Keratinocyte (primary cell): ENCODE measurements around the gene MPZL1. TPM values are rescaled to one million over a fixed set of nuclear protein-coding genes. Genes with fewer than 3 reads are reported as not detected.

ENCODE experiments used
- DNase-seq: peaks from one replicate; pipeline ENCODE4 v3.0.0-alpha.2; 2011; ENCODE audit warnings: low read depth, missing footprints, low spot score
- FAIRE-seq: peaks from 2 replicates; lab custom pipeline; 2011; peaks lifted over from hg19 to GRCh38; lab: Jason Lieb, UNC
- H2AFZ ChIP-seq: 2 replicates; pipeline ENCODE4 v1.6.0; 2012; ENCODE audit warnings: low read length, control low read depth, inconsistent platforms; ENCODE audit not compliant: control insufficient read depth
- H3K27ac ChIP-seq: 2 replicates; pipeline ENCODE4 v1.5.1; 2011; ENCODE audit warnings: low read length; ENCODE audit not compliant: control insufficient read depth, insufficient read depth
- H3K27me3 ChIP-seq: 3 replicates; pipeline ENCODE4 v1.6.0; 2011; ENCODE audit warnings: low read length; ENCODE audit not compliant: control insufficient read depth, insufficient read depth; ENCODE audit errors: extremely low read depth
- H3K36me3 ChIP-seq, 2 experiments: 2 replicates in 1 of 2; 3 replicates in 1 of 2; pipeline ENCODE4 v1.5.1; 2011; ENCODE audit warnings: low read length in 2 of 2, mild to moderate bottlenecking in 1 of 2; ENCODE audit not compliant: control insufficient read depth in 2 of 2, insufficient read depth in 2 of 2; ENCODE audit errors: extremely low read depth in 1 of 2
- H3K4me1 ChIP-seq: 3 replicates; pipeline ENCODE4 v1.5.1; 2011; ENCODE audit warnings: low read length; ENCODE audit not compliant: control insufficient read depth, insufficient read depth; ENCODE audit errors: extremely low read depth
- H3K4me2 ChIP-seq: 3 replicates; pipeline ENCODE4 v1.6.0; 2011; ENCODE audit warnings: low read depth, low read length; ENCODE audit not compliant: control insufficient read depth, insufficient read depth; ENCODE audit errors: extremely low read depth
- H3K4me3 ChIP-seq, 3 experiments: fragments of 200-600 bp in 1 of 3; sonication (generic) in 1 of 3; 2 replicates in 2 of 3; 3 replicates in 1 of 3; pipeline ENCODE4 v1.5.1; 2011 to 2016; ENCODE audit warnings: low read length in 3 of 3, mild to moderate bottlenecking in 3 of 3, control low read depth in 2 of 3, inconsistent platforms in 1 of 3, low read depth in 1 of 3, mixed read lengths in 1 of 3, mixed run types in 1 of 3, moderate library complexity in 1 of 3; ENCODE audit not compliant: control insufficient read depth in 2 of 3, insufficient read depth in 2 of 3; ENCODE audit errors: extremely low read depth in 1 of 3
- H3K79me2 ChIP-seq: 2 replicates; pipeline ENCODE4 v1.6.0; 2012; ENCODE audit warnings: low read length; ENCODE audit not compliant: control insufficient read depth, insufficient read depth
- H3K9ac ChIP-seq: 3 replicates; pipeline ENCODE4 v1.6.0; 2011; ENCODE audit warnings: low read length; ENCODE audit not compliant: control insufficient read depth, insufficient read depth; ENCODE audit errors: extremely low read depth
- H3K9me1 ChIP-seq: 3 replicates; pipeline ENCODE4 v1.6.0; 2011; ENCODE audit warnings: low read length; ENCODE audit not compliant: control insufficient read depth, insufficient read depth; ENCODE audit errors: extremely low read depth
- H3K9me3 ChIP-seq: 2 replicates; pipeline ENCODE4 v1.5.1; 2012; ENCODE audit warnings: low read depth, low read length; ENCODE audit not compliant: control insufficient read depth
- H4K20me1 ChIP-seq: 3 replicates; pipeline ENCODE4 v1.6.0; 2011; ENCODE audit warnings: low read length; ENCODE audit not compliant: control insufficient read depth, insufficient read depth; ENCODE audit errors: extremely low read depth
- EZH2 ChIP-seq: IDR thresholded peaks from one replicate; pipeline ENCODE4 v1.6.1; 2012; ENCODE audit warnings: inconsistent platforms, mild to moderate bottlenecking, low read length, moderate library complexity
- dilution Hi-C: fragments of 300-500 bp; cut with MboI; formaldehyde crosslinking; loops from one replicate; pipeline ENCODE4 v1.7.0; 2020; ENCODE audit warnings: low sequenced_read_pairs; ENCODE audit not compliant: extremely low pct_ligation_motif_present
- polyA plus RNA-seq, 5 experiments: library from polyadenylated mRNA; depleted of rRNA in 3 of 5; stranded (reverse) in 3 of 5; stranded (forward) in 1 of 5; unstranded in 1 of 5; fragments of >200 nt; gene quantifications; 1 replicate in 1 of 5; 2 replicates in 3 of 5; 3 replicates in 1 of 5; pipeline versions ENCODE4 v1.2.1 to v1.2.3, GENCODE V29; 2011 to 2012; ENCODE audit warnings: missing spikeins in 2 of 5, low read depth in 1 of 5, low replicate concordance in 1 of 5
- TF ChIP-seq, protein P1 (sequence below), 3 experiments: IDR thresholded peaks in 1 of 3; conservative IDR thresholded peaks in 1 of 3; optimal IDR thresholded peaks in 1 of 3; 2 replicates in 2 of 3; 3 replicates in 1 of 3; pipeline versions ENCODE3 to v1.5.1; 2011; ENCODE audit warnings: low read length in 3 of 3, mild to moderate bottlenecking in 3 of 3, moderate library complexity in 2 of 3, control low read depth in 1 of 3, inconsistent platforms in 1 of 3; ENCODE audit not compliant: insufficient read depth in 2 of 3; ENCODE audit errors: extremely low read depth in 1 of 3

Gene MPZL1
- polyA plus RNA-seq, 1 donor (not counting 4 experiments of a cell fraction or from before 2014, with no cell fraction given), result 195 TPM

DNA sequence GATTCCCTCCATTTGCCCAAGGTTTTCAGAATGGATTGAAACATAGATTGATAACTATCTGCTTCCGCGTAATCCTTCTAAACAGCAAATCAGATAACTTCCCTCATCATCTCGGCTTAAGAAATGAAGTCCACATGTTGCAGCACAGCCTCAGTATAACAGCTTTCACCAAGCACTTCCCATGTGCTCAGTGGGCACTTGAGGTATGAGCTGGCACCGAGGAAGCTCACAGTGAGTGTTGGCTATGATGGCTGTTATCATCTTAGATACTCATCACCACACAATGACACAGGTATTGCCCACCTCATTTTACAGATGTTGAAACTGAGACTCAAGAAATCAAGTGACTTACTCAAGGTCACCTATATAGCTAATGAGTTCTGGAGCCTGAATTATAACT is 48.5 kb upstream of the MPZL1 start:
- no peaks in the 10 kb centered on the region for H3K79me2 ChIP-seq
- H3K9ac ChIP-seq, result no peak overlapping the region
- no peak overlapping the region for H3K4me2 ChIP-seq
- no peaks in the 10 kb centered on the region for H3K27me3 ChIP-seq
- no peak overlapping the region for H3K27ac ChIP-seq
- no peaks in the 10 kb centered on the region for H3K9me1 ChIP-seq
- TF ChIP-seq, protein P1, sequence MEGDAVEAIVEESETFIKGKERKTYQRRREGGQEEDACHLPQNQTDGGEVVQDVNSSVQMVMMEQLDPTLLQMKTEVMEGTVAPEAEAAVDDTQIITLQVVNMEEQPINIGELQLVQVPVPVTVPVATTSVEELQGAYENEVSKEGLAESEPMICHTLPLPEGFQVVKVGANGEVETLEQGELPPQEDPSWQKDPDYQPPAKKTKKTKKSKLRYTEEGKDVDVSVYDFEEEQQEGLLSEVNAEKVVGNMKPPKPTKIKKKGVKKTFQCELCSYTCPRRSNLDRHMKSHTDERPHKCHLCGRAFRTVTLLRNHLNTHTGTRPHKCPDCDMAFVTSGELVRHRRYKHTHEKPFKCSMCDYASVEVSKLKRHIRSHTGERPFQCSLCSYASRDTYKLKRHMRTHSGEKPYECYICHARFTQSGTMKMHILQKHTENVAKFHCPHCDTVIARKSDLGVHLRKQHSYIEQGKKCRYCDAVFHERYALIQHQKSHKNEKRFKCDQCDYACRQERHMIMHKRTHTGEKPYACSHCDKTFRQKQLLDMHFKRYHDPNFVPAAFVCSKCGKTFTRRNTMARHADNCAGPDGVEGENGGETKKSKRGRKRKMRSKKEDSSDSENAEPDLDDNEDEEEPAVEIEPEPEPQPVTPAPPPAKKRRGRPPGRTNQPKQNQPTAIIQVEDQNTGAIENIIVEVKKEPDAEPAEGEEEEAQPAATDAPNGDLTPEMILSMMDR (optimal IDR thresholded peaks at IDR 0.05 in 1 of 3, IDR thresholded peaks at IDR 0.05 in 1 of 3, conservative IDR thresholded peaks at IDR 0.05 in 1 of 3; ENCODE audit: extremely low read depth in 1 of 3, insufficient read depth in 2 of 3, low read length in 3 of 3), result no peak
- TF ChIP-seq EZH2, result no peak
- no peak overlapping the region for H3K4me3 ChIP-seq
- DNase-seq, result no peak
- H2AFZ ChIP-seq, result no peak overlapping the region
- no peaks in the 10 kb centered on the region for H3K36me3 ChIP-seq
- H3K4me1 ChIP-seq, result peaks cover 6% of the 10 kb centered on the region
- no peaks in the 10 kb centered on the region for H3K9me3 ChIP-seq
- no peak for FAIRE-seq
- dilution Hi-C loops, result no loop called here
- no peaks in the 10 kb centered on the region for H4K20me1 ChIP-seq

DNA sequence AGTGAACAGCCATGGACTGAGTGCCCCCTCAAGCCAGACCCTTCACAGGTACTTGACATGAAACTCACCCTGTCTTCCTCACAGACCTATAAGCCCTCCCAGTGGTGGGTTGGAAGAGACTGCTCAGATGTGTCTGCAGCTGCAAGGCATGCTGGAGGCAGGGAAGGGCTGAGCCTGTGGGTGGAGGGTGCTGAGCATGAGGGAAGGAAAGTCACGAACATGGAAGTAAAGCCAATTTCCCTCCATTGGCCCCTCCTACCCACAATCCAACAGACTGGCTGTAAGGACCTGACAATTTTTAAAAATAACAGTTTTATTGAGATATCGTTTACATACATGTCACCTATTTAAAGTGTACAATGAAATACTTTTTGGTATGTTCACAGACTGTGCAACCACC is 47.6 kb upstream of the MPZL1 start:
- FAIRE-seq (no peak), DNase-seq (no peak)
- no peak overlapping the region for H3K9ac ChIP-seq
- no peak overlapping the region for H2AFZ ChIP-seq
- no peaks in the 10 kb centered on the region for H3K36me3 ChIP-seq
- H3K4me2 ChIP-seq, result no peak overlapping the region
- dilution Hi-C loops, result no loop called here
- H3K4me1 ChIP-seq, result peaks cover 6% of the 10 kb centered on the region
- TF ChIP-seq, protein P1 (optimal IDR thresholded peaks at IDR 0.05 in 1 of 3, IDR thresholded peaks at IDR 0.05 in 1 of 3, conservative IDR thresholded peaks at IDR 0.05 in 1 of 3; ENCODE audit: extremely low read depth in 1 of 3, insufficient read depth in 2 of 3, low read length in 3 of 3), result no peak
- no peak for TF ChIP-seq EZH2
- no peaks in the 10 kb centered on the region for H3K27me3 ChIP-seq
- no peaks in the 10 kb centered on the region for H3K9me1 ChIP-seq
- no peaks in the 10 kb centered on the region for H4K20me1 ChIP-seq
- no peaks in the 10 kb centered on the region for H3K9me3 ChIP-seq
- no peak overlapping the region for H3K27ac ChIP-seq
- H3K79me2 ChIP-seq, result no peaks in the 10 kb centered on the region
- H3K4me3 ChIP-seq, result no peak overlapping the region
